ENCODE data around the gene ENPP3.
A peak's percentile ranks its signal among the peaks of the same experiment; 100 is the strongest.
"Not testable (repeated sequence)": the region's sequence is repeated elsewhere in the genome, so short reads cannot be mapped to it uniquely, and the experiment has no call there.

ENPP3 gene

GRCh38 chr6:131692589-131692988, 55.5 kb downstream of the ENPP3 start:
- no peak overlapping the region for H3K27ac ChIP-seq
- no peak for TF ChIP-seq CTCF (IDR thresholded peaks at IDR 0.05)
- no peak overlapping the region for H3K4me3 ChIP-seq
- no peak for DNase-seq (ENCODE audit: low spot score)

- Histone ChIP-seq H3K27ac (no peak overlapping the region), H3K4me3 (no peak overlapping the region)
- DNase-seq (ENCODE audit: low spot score) = no peak
- TF ChIP-seq CTCF (IDR thresholded peaks at IDR 0.05) = no peak
Observed at GRCh38 chr6:131693384-131693783, 56.3 kb downstream of the ENPP3 start.

- Histone ChIP-seq H3K4me3 (no peak overlapping the region), H3K27ac (no peak overlapping the region)
- DNase-seq (ENCODE audit: low spot score) = no peak
- peak; percentile 80 for TF ChIP-seq CTCF (IDR thresholded peaks at IDR 0.05)
Observed at GRCh38 chr6:131694832-131695426, 57.8 kb downstream of the ENPP3 start.

GRCh38 chr6:131696956-131697355, 59.9 kb downstream of the ENPP3 start:
- no peak for TF ChIP-seq CTCF (IDR thresholded peaks at IDR 0.05)
- no peak for DNase-seq (ENCODE audit: low spot score)
- Histone ChIP-seq H3K4me3 (no peak overlapping the region), H3K27ac (no peak overlapping the region)

- not testable (repeated sequence) for DNase-seq (ENCODE audit: low spot score); H3K4me3 ChIP-seq; H3K27ac ChIP-seq
Observed at GRCh38 chr6:131700851-131701250, 63.7 kb downstream of the ENPP3 start.

- H3K27ac ChIP-seq; DNase-seq (ENCODE audit: low spot score): not testable (repeated sequence)
Observed at GRCh38 chr6:131703905-131704304, 66.8 kb downstream of the ENPP3 start.

GRCh38 chr6:131710917-131711316, 73.8 kb downstream of the ENPP3 start, which contains the start of gene CTAGE9:
TSS of gene CTAGE9 (minus strand) at chr6:131711017. CDS start at chr6:131711017, 0 bp downstream.
- not testable (repeated sequence) for H3K27ac ChIP-seq; DNase-seq (ENCODE audit: low spot score); H3K4me3 ChIP-seq

More at GRCh38 chr6:131703905-131704304, 66.8 kb downstream of the ENPP3 start:
- not testable (repeated sequence) for H3K4me3 ChIP-seq

- not testable (repeated sequence) for H3K4me3 ChIP-seq; H3K27ac ChIP-seq; DNase-seq (ENCODE audit: low spot score)
Observed at GRCh38 chr6:131715567-131715966, 78.5 kb downstream of the ENPP3 start.

GRCh38 chr6:131717836-131718542, 80.9 kb downstream of the ENPP3 start:
- Histone ChIP-seq H3K4me3 (no peak overlapping the region), H3K27ac (no peak overlapping the region)
- TF ChIP-seq CTCF (IDR thresholded peaks at IDR 0.05) = no peak
- DNase-seq (ENCODE audit: low spot score) = no peak

All from coronary artery (tissue), 2 donors.